GM23338 (cell line): ENCODE data around the gene BCAR3.

ENCODE experiments used
- EZH2 ChIP-seq: fragments of 200-600 bp; sonication (generic); IDR thresholded peaks from one replicate; pipeline ENCODE4 v1.8.0; 2017; ENCODE audit warnings: antibody characterized with exemption, mild to moderate bottlenecking, low read depth; ENCODE audit not compliant: unreplicated experiment
- EZH2phosphoT487 ChIP-seq: fragments of 200-600 bp; sonication (generic); IDR thresholded peaks from one replicate; pipeline ENCODE4 v1.8.1; 2018; ENCODE audit warnings: antibody characterized with exemption; ENCODE audit not compliant: unreplicated experiment
- TF ChIP-seq, protein P1 (sequence below), 2 experiments: fragments of 200-600 bp in 1 of 2; sonication (generic) in 1 of 2; conservative IDR thresholded peaks; 2 replicates each; pipeline versions ENCODE4 v1.5.1 to v1.6.1; 2016 to 2017; ENCODE audit warnings: antibody characterized with exemption in 2 of 2, low read depth in 2 of 2, mild to moderate bottlenecking in 2 of 2, moderate library complexity in 1 of 2
- TF ChIP-seq, protein P2 (sequence below): IDR thresholded peaks from 2 replicates; pipeline ENCODE4 v1.6.1; 2016; ENCODE audit warnings: antibody characterized with exemption

DNA sequence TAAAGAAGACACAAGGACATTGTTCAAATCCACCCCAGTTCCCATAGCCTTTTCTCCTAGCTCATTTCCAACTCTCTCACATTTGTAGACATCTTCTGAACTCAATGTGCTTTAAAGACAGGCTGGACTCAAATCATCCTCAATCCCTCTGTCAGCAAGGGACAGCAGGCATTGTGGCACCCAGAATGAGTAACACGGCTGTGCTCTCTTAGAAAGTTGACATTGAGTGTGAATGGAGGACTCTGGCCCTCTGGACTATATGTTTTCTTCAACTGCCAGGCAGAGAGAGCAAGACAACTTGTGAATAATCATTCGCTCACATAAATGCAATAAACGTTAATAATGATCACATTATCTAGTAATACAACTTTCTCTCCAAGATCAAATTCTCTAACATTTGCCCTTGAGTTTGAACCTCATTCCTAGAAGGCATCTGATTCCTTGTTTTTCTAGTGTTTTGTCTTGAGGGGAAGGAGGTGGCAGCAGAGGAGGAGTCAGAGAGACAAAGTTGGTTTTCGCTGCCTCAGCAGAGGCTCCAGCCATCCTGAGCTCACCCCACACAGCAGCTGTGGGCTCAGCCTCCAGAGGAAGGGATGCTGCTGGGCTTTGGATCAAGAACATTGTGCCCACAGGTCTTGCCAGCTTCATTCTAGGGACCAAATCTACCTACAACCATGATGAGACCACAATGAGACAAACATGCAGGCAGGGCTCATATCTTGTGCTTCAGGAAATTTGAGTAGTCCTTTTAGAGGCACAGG lies 85.1 kb downstream of the BCAR3 start:
- TF ChIP-seq EZH2phosphoT487 (no peak), EZH2 (no peak)
- TF ChIP-seq, protein P1, sequence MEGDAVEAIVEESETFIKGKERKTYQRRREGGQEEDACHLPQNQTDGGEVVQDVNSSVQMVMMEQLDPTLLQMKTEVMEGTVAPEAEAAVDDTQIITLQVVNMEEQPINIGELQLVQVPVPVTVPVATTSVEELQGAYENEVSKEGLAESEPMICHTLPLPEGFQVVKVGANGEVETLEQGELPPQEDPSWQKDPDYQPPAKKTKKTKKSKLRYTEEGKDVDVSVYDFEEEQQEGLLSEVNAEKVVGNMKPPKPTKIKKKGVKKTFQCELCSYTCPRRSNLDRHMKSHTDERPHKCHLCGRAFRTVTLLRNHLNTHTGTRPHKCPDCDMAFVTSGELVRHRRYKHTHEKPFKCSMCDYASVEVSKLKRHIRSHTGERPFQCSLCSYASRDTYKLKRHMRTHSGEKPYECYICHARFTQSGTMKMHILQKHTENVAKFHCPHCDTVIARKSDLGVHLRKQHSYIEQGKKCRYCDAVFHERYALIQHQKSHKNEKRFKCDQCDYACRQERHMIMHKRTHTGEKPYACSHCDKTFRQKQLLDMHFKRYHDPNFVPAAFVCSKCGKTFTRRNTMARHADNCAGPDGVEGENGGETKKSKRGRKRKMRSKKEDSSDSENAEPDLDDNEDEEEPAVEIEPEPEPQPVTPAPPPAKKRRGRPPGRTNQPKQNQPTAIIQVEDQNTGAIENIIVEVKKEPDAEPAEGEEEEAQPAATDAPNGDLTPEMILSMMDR (conservative IDR thresholded peaks at IDR 0.05; ENCODE audit: low read depth in 2 of 2) = no peak
- TF ChIP-seq, protein P2, sequence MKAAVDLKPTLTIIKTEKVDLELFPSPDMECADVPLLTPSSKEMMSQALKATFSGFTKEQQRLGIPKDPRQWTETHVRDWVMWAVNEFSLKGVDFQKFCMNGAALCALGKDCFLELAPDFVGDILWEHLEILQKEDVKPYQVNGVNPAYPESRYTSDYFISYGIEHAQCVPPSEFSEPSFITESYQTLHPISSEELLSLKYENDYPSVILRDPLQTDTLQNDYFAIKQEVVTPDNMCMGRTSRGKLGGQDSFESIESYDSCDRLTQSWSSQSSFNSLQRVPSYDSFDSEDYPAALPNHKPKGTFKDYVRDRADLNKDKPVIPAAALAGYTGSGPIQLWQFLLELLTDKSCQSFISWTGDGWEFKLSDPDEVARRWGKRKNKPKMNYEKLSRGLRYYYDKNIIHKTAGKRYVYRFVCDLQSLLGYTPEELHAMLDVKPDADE = no peak
